ENCODE results near the gene SLC6A8.

Gene SLC6A8

DNA sequence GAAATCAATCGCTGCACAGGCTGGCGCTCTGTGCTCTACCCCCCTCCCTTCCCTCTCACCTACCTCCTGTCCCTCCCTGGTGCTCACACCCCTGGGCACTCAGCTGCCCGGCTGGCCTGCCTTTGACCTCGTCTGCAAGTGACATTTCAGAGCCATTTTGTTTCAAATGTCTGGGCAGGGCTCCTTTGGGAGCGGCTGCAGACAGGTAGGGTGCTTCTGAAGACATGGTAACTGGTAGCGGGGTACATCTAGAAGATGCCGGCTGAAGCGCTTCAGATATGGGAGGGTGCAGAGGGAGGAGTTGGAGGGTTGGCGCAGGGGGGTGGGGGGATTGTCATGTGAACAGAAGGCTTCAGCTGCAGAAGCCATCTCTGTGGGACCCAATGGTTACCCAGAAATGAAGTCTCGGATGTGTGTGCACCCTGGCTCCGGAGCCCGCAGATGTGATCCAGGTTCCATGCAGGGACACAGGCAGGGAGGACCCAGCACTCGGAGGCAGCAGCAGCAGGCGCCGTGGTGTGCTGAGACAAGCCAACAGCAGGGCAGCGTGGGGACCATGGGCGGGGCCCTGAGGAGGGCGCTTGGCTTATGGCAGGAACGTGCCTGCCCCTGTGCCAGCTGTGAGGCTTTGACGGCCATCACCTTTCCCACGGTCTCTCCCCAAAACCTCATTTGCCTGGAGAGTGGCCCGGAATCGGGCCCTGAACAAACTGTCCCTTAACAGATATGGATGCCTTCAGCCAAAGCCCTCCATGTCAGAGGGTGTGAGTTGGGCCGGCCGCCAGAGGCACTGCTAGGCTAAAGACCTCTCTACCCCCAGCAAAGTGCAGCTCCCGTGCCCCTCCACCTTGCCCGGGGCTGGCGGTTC is 48.3 kb upstream of the SLC6A8 start:
- Histone ChIP-seq H3K9me3 (ENCODE audit: insufficient read depth, low read depth, low read length) (no peaks in the 10 kb centered on the region), H3K79me2 (ENCODE audit: insufficient read depth, low read length) (no peaks in the 10 kb centered on the region), H3K4me3 (ENCODE audit: low read length, poor library complexity, severe bottlenecking) (no peak overlapping the region), H3K36me3 (ENCODE audit: insufficient read depth, low read length) (no peaks in the 10 kb centered on the region), H2AFZ (ENCODE audit: low read length) (no peak overlapping the region), H3K9me2 (replicated peaks; ENCODE audit: low read depth, low read length) (no peaks in the 10 kb centered on the region), H3K4me2 (ENCODE audit: low read depth, low read length, poor library complexity, severe bottlenecking) (no peak overlapping the region), H3K9ac (ENCODE audit: low read depth, low read length, poor library complexity, severe bottlenecking) (no peak overlapping the region), H3K27me3 (ENCODE audit: insufficient read depth, low read length, poor library complexity, severe bottlenecking) (peaks cover 7% of the 10 kb centered on the region), H3F3A (ENCODE audit: low read depth) (no peaks in the 10 kb centered on the region), H3K4me1 (ENCODE audit: insufficient read depth, low read length, poor library complexity, severe bottlenecking) (no peaks in the 10 kb centered on the region), H4K20me1 (ENCODE audit: insufficient read depth, low read length, poor library complexity, severe bottlenecking) (no peaks in the 10 kb centered on the region)
- TF ChIP-seq, protein P1, sequence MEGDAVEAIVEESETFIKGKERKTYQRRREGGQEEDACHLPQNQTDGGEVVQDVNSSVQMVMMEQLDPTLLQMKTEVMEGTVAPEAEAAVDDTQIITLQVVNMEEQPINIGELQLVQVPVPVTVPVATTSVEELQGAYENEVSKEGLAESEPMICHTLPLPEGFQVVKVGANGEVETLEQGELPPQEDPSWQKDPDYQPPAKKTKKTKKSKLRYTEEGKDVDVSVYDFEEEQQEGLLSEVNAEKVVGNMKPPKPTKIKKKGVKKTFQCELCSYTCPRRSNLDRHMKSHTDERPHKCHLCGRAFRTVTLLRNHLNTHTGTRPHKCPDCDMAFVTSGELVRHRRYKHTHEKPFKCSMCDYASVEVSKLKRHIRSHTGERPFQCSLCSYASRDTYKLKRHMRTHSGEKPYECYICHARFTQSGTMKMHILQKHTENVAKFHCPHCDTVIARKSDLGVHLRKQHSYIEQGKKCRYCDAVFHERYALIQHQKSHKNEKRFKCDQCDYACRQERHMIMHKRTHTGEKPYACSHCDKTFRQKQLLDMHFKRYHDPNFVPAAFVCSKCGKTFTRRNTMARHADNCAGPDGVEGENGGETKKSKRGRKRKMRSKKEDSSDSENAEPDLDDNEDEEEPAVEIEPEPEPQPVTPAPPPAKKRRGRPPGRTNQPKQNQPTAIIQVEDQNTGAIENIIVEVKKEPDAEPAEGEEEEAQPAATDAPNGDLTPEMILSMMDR (conservative IDR thresholded peaks at IDR 0.05; ENCODE audit: low read length), result no peak
- TF ChIP-seq EZH2phosphoT487 (IDR thresholded peaks at IDR 0.05; ENCODE audit: borderline replicate concordance), result no peak

DNA sequence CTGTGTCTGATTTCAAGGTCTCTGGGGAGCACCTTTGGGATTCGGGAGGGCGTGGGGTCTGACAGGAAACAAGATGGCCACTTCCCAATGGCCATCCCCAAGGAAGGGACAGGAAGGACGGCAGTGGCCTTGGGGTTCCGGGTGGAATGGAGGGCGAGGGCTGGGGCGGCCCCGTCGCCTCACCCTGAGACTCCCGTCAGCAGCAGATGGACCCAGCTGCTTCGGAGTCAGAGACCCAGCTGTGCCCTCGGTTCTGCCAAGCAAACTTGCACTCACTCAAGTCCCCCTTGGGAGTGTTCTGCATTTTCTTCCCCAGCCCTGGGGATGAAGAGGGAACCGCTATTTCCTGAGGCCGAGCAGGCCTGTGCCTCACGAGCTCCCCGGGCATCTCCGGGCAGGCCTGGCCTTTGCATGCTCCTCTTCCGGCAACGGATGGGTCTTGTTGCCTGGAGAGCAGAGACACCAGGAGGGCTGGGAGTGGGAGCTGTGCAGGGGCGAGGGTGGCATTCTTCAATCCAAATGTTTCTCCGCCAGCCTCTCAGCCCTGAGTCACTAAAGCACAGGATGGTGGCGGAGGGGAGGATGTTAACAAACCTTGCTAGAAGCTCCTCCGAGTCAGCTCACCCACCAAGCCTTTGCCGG is 47.6 kb upstream of the SLC6A8 start:
- H3K36me3 ChIP-seq (ENCODE audit: insufficient read depth, low read length), result no peaks in the 10 kb centered on the region
- no peaks in the 10 kb centered on the region for H3K4me1 ChIP-seq (ENCODE audit: insufficient read depth, low read length, poor library complexity, severe bottlenecking)
- H3K4me2 ChIP-seq (ENCODE audit: low read depth, low read length, poor library complexity, severe bottlenecking), result no peak overlapping the region
- no peak for TF ChIP-seq EZH2phosphoT487 (IDR thresholded peaks at IDR 0.05; ENCODE audit: borderline replicate concordance)
- TF ChIP-seq, protein P1 (conservative IDR thresholded peaks at IDR 0.05; ENCODE audit: low read length), result no peak
- no peaks in the 10 kb centered on the region for H4K20me1 ChIP-seq (ENCODE audit: insufficient read depth, low read length, poor library complexity, severe bottlenecking)
- H3K9me2 ChIP-seq (replicated peaks; ENCODE audit: low read depth, low read length), result no peaks in the 10 kb centered on the region
- H3K9me3 ChIP-seq (ENCODE audit: insufficient read depth, low read depth, low read length), result no peaks in the 10 kb centered on the region
- H3F3A ChIP-seq (ENCODE audit: low read depth), result no peaks in the 10 kb centered on the region
- H3K79me2 ChIP-seq (ENCODE audit: insufficient read depth, low read length), result no peaks in the 10 kb centered on the region
- H2AFZ ChIP-seq (ENCODE audit: low read length), result no peak overlapping the region
- H3K4me3 ChIP-seq (ENCODE audit: low read length, poor library complexity, severe bottlenecking), result no peak overlapping the region
- no peak overlapping the region for H3K9ac ChIP-seq (ENCODE audit: low read depth, low read length, poor library complexity, severe bottlenecking)
- H3K27me3 ChIP-seq (ENCODE audit: insufficient read depth, low read length, poor library complexity, severe bottlenecking), result peaks cover 7% of the 10 kb centered on the region

DNA sequence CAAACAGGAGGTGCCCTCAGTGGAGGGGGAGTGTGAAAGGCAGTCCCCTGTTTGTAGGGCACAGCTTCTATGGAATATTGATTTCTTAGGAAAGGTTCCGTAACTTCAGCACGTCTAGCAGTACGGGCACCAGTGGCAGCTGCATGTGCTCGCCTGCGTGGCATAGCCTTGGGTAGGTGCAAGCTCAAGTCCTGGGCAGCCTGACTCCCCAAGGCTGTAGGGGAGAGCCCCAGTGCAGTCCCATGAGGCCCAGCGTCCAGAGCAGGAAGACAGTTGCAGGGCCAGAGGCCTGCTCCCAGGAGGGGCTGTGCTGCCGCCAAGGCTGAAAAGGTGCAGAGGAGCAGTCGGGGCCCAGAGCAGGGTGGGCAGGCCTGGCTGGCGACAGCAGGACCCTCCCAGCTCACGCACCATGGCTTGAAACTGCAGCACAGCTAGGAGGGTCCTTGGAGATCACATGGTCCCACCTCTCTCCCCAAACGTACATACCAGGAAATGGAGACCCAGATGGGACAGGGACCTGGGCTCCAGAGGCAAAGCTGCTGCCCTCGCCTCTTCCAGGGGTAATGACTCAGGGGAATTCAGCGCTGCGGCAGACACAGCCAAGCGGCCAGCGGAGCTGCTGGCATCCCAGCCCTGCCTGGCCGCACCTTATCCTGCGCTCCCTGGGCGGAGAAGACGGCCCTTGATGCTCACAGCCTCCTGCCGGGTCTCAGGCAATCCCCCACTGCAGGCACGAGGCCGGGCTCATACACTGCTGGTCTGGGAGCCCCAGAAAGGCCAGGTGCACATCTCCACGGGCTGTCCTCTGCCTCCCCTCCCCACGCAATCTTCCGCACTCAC is 46.8 kb upstream of the SLC6A8 start:
- Histone ChIP-seq H3K4me3 (ENCODE audit: low read length, poor library complexity, severe bottlenecking) (no peak overlapping the region), H3K79me2 (ENCODE audit: insufficient read depth, low read length) (no peaks in the 10 kb centered on the region), H3K36me3 (ENCODE audit: insufficient read depth, low read length) (no peaks in the 10 kb centered on the region), H3K9me2 (replicated peaks; ENCODE audit: low read depth, low read length) (no peaks in the 10 kb centered on the region), H2AFZ (ENCODE audit: low read length) (no peak overlapping the region), H3K4me1 (ENCODE audit: insufficient read depth, low read length, poor library complexity, severe bottlenecking) (no peaks in the 10 kb centered on the region), H3K9me3 (ENCODE audit: insufficient read depth, low read depth, low read length) (no peaks in the 10 kb centered on the region), H3K27me3 (ENCODE audit: insufficient read depth, low read length, poor library complexity, severe bottlenecking) (peaks cover 7% of the 10 kb centered on the region), H3K4me2 (ENCODE audit: low read depth, low read length, poor library complexity, severe bottlenecking) (no peak overlapping the region), H3F3A (ENCODE audit: low read depth) (no peaks in the 10 kb centered on the region), H4K20me1 (ENCODE audit: insufficient read depth, low read length, poor library complexity, severe bottlenecking) (no peaks in the 10 kb centered on the region), H3K9ac (ENCODE audit: low read depth, low read length, poor library complexity, severe bottlenecking) (no peak overlapping the region)
- TF ChIP-seq EZH2phosphoT487 (IDR thresholded peaks at IDR 0.05; ENCODE audit: borderline replicate concordance), result no peak
- TF ChIP-seq, protein P1 (conservative IDR thresholded peaks at IDR 0.05; ENCODE audit: low read length), result no peak

Data from Loucy (cell line).